D721Med (cell line): ENCODE measurements around the gene AUTS2.
"Not testable (repeated sequence)": the region's sequence is repeated elsewhere in the genome, so short reads cannot be mapped to it uniquely, and the experiment has no call there.

Experiments used
- DNase-seq: peaks from one replicate; pipeline ENCODE4 v3.0.0; 2011; ENCODE audit warnings: low spot score; ENCODE audit not compliant: insufficient read length
- FAIRE-seq: peaks from 2 replicates; lab custom pipeline; 2011; peaks lifted over from hg19 to GRCh38; lab: Jason Lieb, UNC
- TF ChIP-seq, protein P1 (sequence below): IDR thresholded peaks from 2 replicates; pipeline ENCODE4 v1.5.1; 2012; ENCODE audit warnings: mild to moderate bottlenecking, control low read depth; ENCODE audit not compliant: insufficient read depth; ENCODE audit errors: missing control alignments

AUTS2 gene

GRCh38 chr7:70589010-70589409, 990.7 kb downstream of the AUTS2 start:
- TF ChIP-seq, protein P1, sequence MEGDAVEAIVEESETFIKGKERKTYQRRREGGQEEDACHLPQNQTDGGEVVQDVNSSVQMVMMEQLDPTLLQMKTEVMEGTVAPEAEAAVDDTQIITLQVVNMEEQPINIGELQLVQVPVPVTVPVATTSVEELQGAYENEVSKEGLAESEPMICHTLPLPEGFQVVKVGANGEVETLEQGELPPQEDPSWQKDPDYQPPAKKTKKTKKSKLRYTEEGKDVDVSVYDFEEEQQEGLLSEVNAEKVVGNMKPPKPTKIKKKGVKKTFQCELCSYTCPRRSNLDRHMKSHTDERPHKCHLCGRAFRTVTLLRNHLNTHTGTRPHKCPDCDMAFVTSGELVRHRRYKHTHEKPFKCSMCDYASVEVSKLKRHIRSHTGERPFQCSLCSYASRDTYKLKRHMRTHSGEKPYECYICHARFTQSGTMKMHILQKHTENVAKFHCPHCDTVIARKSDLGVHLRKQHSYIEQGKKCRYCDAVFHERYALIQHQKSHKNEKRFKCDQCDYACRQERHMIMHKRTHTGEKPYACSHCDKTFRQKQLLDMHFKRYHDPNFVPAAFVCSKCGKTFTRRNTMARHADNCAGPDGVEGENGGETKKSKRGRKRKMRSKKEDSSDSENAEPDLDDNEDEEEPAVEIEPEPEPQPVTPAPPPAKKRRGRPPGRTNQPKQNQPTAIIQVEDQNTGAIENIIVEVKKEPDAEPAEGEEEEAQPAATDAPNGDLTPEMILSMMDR, result no peak
- FAIRE-seq (no peak), DNase-seq (no peak)

GRCh38 chr7:70589590-70589989, 991.3 kb downstream of the AUTS2 start:
- FAIRE-seq, result no peak
- TF ChIP-seq, protein P1, result no peak

GRCh38 chr7:70590126-70590854, 992.0 kb downstream of the AUTS2 start:
- TF ChIP-seq, protein P1, result no peak
- DNase-seq (no peak), FAIRE-seq (no peak)

More at GRCh38 chr7:70589590-70589989, 991.3 kb downstream of the AUTS2 start:
- no peak for DNase-seq

- FAIRE-seq (no peak), DNase-seq (no peak)
- TF ChIP-seq, protein P1, result no peak
Measured at GRCh38 chr7:70591643-70592042, 993.4 kb downstream of the AUTS2 start.

GRCh38 chr7:70592171-70592570, 993.9 kb downstream of the AUTS2 start:
- FAIRE-seq (no peak), DNase-seq (no peak)

GRCh38 chr7:70594170-70594569, 995.9 kb downstream of the AUTS2 start:
- TF ChIP-seq, protein P1, result no peak
- DNase-seq (no peak), FAIRE-seq (no peak)

More at GRCh38 chr7:70592171-70592570, 993.9 kb downstream of the AUTS2 start:
- TF ChIP-seq, protein P1, result no peak

DNA sequence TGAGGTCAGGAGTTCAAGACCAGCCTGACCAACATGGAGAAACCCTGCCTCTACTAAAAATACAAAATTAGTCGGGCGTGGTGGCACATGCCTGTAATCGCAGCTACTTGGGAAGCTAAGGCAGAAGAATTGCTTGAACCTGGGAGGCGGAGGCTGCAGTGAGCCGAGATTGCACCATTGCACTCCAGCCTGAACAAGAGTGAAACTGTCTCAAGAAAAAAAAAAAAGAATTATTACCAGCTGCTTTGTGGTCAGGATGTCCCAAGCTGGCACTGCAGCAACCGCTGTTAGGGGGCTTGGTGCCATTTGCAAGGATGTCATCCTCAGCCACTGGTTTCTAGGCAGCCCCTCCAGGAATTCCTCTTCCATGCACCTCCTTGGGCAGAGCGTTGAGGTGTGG, 996.6 kb downstream of the AUTS2 start:
- not testable (repeated sequence) for FAIRE-seq, DNase-seq
